IPS-NIHi7 (cell line): ENCODE results near the gene RAP2A.
A peak's percentile ranks its signal among the peaks of the same experiment; 100 is the strongest.

Experiments
- DNase-seq: peaks from one replicate; pipeline ENCODE4 v3.0.0; 2012; ENCODE audit warnings: mixed read lengths; ENCODE audit errors: extremely low spot score

Gene RAP2A

DNA sequence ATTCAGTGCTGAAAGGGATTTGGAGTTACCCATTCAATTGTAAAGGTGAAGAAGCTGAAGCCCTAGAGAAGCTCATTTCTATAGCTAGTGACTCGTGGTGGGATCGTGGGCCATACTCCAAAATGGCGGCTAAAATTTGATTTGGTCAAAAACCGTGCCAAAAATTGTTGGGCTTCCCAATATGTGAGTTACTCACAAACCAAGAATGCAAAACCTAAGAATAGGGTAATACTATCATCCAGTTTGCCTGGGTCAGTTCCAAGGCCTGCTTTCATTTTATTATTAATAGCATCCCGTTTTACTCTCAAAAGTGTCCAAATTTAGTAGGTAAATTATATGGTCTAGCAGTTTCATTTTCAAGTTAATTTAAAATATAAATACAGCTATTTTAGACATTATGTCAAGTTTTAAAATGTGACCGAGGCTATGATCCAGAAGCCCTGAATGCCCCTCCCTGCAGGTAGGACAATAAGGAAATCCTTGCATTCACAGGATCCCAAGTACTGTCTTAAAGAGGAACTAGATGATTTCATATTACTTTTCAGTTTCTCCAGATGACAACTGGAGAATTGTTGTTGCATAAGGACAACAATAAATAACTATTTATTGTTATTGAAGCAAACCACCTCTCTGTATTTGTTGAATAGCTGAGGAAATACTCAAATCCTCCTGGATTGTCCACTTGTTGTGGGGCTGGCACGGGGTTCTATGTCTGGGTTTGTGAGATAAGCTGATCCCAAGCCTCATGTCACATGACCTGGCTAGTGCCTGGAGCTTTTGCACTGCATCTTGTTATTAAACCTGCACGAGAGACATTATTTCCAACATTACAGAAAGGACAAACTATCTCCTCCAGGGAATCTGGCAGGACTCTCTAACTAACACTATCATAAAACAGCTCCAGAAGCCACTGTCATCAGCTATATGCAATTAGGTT is 11.6 kb upstream of the RAP2A start:
- DNase-seq = no peak

DNA sequence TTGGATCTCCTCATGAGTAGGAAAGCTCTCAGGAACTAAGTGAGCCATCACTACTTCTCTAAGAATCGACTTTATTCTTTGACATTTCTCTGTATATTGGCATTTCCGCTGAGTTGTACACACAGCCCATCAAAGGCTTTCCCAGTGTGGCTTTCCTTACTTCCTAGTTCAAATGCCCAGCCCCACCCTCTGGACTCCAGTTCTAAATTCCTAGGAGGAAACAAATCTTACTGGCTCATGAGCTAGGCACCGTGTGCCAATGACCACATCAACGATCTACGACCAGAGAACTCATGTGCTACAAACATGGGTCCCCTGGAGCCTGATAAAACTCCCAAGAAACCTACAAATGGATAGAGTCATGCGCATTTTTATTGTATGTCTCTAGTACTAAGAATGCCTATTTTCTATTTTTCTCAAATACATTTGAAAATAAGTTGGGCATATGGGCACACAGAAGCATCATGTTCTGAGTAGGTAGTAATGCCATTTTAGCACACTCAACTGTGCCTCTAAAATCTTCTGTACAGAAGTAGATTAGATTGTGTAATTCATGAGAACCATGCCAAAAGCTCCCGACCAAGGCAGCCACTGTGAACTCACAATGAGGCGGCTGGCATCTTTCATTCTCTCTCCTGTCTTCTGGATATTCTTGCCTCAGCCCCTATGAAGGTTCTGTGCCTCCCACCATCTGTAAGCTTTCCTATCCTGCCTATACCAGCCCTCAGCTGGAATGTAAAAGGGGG is 10.5 kb upstream of the RAP2A start:
- no peak for DNase-seq

DNA sequence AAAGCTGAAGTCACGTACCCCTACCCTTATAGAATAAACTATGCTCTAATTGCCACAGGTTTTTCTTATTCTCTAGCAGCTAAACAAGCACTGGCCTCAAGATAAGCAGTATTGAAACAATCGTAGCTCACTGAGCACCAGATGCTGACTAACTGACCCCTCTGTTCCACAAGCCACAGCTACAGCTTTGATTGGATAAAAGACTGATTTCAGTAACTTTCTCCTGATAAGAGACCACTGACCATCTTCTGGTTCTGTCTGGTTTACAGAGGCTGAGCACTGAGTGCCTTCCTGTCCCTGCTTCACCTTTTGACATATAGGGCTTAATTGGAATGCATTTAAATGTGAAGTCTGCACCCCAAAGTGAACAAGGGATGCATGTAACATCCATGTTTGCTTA is 8.4 kb upstream of the RAP2A start:
- no peak for DNase-seq

DNA sequence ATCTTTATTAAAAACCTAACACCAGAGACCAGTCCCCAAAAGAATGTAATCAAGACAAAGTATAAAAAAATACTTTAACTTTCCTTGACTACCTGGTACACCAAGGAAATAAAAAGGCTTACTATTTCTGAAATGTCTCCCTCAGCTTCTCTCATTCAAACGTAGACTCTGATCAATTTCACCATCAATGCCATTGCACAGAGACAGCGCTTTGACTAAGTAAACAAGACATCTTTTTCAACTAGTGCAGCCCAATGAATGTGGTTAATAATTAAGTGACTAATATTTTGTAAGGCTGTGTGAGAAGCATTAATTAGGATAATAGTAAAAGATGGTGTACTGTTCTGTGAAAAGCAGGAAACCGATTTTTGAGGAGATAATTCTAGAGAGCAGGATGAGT is 7.3 kb upstream of the RAP2A start:
- no peak for DNase-seq

DNA sequence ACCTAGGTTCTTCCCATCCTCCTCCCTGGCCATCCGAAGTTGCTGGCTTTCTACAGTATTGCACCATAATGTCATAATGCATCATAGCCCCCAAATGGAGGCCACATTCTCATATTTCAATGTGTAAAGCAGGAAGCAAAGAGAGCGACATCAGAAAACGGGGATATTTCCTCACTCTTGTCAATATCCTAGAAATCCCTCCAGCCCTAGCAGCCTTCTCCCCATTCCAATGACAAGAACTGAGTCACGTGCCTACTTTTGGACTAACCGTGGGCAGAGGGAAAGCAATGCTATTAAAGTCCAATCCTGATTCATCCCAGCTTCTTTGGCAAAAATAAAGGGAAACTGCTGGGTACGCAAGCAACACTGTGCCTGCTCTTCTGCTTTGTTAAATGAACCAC is 4.3 kb upstream of the RAP2A start:
- no peak for DNase-seq

DNA sequence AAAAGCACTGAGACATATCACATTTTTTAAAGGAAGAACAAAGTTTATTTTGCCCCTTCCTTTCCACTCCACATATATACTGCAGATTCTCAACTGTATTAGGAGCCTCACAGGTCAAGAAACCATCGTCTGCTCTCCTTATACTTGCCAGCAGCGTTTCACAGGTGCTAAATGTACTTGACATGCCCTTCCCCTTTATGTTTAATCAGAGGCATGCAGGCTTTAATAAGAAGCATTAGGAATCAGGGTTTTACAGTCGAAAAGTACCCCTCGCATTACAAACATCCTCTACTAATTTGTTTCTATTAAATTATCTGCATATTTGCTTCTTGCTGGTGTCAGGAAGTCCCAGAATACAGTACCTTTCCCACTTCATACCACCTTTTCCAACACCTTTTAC is 3.7 kb upstream of the RAP2A start:
- no peak for DNase-seq

DNA sequence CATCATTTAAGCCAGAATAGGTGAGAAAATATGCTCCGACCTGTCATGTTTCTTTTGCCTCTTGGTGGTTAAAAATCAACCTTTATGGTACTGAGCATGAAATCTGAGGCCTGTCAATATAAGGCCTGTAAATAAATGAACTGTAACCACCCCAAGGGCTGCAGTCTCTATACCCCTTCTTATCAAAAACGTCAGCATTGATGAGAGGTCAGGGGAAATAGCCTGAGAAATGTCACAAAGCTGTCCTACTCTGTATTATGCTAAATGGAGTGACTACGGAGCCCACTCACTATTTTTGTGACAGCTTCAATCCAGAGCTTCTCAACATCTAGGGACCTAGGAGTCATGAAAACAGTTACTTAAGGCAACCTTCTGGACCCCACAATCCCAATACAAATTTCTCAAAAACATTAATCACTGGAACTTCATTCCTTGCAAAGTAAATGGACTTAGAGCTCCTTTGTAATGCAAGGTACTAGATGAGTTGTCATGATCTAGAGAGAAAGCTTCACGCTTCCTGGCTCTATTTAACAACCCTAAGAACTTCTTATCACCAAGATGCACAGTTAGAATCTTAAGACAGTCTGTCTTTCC is 2.7 kb upstream of the RAP2A start:
- no peak for DNase-seq

DNA sequence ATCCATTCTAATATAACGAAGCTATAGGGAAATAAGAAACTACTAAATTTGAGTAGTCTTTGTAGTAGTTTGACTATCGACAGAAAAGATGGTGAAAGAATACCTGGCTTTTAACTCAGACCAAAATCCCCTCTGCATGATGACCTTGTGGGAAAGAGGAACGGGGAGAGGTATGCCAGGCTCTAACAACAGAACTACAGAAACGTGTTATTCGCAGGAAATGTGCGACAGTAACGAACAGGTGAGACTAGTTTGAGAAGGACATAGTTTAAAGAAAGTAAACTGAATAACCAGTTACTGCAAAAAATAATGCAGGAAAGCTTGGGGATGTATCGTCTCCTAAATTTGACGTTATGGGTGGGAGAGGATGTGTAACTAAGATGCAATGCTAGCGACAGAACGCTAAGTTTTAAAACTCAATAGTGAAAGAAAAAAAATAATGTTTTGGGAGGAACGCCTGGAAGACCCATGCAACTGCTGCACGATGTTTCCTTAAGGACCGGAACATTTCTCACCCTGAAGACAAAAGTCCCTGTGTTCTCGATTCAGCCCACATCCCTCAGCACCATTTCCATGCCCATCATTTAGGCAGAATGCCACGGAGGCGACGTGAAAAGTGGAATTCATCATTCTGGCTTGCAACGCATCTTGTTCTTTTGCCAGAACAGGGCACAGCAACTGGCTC is 1.6 kb upstream of the RAP2A start:
- no peak for DNase-seq

DNA sequence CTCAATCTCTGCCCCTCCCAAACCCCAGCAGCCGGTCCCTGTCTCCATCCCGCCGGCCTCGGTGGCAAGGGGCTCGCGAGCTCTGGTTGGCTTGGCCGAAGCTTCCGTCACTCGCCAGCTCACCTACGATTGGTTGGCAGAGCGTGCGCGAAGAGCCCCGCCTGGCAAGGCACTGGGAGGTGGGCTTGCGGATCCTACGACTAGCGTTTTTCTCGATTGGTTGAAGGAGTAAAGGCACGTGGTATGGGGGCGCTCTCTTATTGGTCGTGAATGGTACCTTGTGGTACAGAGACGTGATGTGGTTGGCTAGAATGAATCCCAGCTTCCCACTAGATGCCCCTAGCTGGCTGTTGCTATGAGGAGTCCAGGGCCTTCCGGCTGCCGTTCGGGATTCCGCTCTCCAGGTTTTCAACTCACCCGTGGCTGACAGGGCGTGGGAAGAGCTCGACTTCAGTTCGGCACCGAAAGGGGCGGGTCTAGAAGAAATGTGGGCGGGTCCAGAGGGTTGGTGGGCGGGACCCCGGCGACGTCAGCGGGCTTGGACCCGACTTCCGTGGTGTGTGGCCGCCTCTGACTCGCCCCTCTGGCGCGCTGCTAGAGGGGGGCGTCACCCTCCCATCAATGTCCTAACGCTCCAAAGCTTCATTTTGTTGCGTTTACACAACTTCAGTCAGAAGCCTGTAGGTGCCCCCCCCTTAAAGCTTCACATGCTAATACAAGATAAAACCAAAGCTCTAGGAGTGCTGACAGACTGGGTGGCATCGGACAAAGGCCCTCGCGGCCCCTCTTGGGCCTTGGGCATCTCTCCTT is 847 bp upstream of the RAP2A start:
- DNase-seq = peak; percentile 92

DNA sequence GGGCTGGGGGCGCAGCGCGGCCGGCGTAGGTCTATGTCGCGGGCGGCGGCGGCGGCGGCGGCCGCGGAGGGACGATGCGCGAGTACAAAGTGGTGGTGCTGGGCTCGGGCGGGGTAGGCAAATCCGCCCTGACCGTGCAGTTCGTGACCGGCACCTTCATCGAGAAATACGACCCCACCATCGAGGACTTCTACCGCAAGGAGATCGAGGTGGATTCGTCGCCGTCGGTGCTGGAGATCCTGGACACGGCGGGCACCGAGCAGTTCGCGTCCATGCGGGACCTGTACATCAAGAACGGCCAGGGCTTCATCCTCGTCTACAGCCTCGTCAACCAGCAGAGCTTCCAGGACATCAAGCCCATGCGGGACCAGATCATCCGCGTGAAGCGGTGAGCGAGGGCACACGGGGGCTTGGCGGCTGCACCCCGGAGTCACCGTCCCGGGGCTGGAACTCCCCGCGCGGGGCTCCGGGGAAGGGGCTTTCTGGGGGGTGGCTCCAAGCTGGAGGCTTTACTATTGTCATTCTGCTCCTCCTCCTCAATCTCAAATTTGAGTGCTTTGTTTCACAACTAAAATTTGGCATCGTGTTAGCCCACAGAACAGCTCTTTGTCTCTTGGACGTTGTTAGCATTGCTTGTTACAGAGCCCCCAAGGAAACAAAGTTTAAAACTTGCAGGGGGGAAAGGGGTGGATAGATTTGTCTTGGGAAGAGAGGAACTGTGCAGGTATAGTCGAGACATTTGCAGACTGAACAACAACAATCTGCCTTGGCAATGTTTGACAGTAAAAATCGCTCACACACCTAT is 630 bp downstream of the RAP2A start:
- no peak for DNase-seq

DNA sequence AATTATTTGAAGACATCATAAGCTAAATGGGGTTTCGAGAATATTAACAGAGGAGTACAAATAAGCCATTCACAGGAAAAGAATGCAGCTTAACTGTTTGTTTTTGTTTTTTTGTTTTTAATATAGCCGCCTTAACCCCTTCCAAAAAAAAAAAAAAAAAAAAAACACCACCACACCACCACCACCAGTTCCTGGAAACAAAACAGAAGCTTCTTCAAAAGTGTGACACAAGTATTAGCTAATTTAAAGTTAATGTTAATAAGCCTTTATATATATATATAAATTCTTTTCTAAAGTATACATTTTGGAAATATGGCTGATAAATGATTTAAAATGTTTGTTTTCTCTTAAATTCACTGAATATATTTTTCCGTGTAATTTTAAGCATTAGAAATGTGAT is 1.4 kb downstream of the RAP2A start:
- no peak for DNase-seq

DNA sequence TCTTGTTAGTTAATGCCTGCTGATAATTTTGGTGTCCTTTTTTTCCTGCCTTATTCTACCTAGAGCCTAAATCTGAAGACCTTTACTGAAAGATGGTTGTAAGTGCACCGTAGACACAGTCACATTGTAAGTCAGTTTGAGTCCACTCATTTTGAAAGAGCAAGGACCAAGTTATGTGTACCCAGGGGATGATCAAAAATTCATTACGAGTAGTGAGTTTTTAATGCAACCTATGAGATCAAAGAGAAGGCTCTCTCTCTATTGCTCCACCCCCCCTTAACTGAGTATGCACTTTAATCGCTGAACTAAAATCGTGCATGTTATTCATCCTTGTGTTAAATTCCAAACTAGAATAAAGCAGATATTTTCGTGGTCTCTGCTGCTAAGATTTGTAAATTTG is 1.8 kb downstream of the RAP2A start:
- DNase-seq = no peak

DNA sequence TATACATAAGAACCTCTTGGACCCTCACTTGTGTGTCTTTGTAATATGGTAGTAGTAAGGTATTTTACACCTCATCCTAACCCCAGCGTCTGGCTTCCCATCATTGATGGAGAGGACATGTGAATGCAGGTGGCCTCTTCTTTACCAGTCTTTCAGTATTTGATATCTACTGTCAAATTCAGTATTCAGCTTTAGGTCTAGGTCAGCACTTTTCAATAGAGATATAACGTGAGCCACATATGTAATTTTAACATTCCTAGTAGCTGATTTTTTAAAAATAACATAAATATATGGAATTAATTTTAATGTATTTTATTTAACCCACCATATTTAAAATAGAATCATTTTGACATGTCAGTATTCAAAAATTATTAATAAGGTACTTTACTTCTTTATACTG is 2.9 kb downstream of the RAP2A start:
- no peak for DNase-seq

DNA sequence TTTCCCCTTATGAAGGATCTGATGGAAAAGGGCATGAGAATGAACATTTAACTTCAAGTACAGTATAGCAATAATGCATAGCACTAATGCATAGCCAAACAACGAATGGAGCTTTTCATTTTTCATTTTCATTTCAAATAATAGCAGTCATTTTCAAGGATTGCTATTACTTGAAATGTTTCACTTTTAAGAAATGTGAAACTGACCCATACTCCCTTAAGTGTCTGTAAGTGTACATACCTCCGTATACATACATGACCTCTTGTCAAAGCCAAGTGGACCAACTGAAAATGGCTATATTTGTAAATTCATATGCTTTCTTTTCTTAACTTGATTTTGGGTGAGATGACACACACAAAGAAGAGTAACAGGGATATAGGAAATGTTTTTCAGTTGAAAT is 3.8 kb downstream of the RAP2A start:
- no peak for DNase-seq

DNA sequence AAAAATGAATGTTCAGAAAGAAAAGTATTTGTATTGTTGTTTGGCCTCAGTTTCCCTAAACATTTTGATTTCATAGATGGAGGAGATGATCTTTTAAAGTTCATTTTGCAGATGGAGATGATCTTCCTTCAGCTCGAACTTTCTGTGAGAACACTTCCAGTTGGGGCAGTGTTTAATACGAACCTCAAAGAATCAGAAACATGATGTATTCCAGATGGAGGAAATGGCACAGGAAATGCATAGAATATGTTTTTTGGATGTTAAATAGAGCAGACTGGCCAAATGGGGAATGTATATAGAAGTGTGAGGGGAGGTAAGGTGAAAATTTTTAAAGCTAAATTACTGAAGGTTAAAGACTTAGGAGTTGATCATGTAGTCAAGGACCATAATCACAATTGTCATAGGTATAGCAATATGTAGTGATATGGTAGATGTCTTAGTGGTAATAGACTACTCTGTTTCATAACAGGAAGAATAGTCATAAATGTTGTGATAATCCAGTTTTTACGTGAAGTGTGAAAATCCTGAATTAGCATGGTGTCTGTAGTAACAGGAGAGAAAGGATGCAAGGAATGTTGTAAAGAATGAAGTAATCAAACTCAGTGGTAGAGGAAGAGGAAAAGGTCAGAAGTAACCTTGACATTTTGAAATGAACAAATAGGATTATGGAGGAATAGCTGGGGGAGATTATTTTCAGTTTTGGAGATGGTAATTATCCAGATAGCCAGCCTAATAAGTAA is 5.1 kb downstream of the RAP2A start:
- no peak for DNase-seq

DNA sequence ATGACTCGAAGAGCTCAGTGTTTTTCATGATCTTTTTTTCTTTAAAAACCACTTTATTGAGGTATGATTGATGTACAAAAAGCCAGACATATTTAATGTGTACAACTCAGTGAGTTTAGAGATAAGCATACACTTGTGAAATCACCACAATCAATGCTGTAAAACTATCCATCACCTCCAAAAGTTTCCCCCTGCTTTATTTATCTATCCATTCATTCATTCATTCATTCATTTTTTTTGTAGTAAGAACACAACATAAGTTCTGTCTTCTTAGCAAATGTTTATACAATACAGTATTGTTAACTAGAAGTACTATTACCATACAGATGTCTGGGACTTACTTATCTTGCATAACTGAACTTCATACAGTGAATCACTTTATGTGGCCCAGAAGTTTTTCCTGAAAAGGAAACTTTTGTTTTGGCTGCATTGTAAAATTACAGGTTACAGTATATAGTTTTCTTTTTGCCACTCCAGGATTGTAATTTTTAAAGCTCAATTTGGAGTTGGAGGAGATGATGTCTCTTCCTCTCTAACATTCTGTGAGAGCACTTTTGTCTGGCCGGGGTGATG is 6.7 kb downstream of the RAP2A start:
- DNase-seq = no peak

DNA sequence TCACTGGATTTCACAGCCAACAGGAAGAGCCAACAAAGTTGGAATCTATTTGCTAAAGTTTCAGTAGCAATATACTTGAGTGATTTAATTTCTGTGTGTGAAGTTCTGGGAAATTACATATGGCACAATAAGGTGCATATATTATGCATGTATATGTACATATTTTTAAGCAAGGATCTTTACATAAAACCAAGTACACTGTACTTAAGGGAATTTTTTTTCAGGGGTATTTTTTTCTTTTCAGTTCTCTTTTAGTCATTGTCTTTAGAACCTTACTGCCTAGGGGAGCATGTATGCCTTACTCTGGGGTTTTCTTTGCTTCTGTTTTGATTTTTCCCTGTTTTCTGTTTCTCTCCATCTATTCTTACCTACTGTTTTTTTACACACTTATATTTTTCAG is 7.4 kb downstream of the RAP2A start:
- DNase-seq = no peak

DNA sequence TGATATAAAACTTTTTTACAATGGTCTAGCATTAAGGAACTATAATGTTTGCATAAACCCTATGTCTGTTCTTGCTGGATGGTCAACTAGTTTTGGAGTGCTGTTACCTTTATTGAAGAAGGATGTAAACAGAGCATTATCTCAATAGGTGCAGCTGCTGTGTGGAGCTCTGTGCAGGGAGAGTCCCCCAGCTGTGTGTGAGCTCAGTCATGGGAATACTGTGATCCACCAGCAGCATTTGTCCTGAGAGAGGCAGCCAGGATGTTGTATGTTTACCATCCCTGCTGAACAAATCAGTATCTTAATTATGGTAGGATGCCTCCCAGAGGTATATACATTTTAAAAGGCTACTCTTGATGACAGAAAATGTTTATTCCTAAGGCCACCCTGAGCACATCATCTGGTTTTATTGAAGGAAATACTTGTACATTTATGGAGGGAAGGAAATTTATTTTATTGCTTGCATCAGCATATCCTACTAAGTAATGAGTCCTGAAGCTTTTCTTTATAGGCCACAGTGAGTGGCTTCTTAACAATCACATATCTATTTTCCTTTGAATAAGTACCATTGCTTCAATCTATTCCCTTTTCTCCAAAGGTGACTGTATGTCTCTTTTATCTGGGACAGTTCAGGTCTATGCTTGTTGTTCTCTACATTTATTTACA is 11.7 kb downstream of the RAP2A start:
- DNase-seq = no peak

DNA sequence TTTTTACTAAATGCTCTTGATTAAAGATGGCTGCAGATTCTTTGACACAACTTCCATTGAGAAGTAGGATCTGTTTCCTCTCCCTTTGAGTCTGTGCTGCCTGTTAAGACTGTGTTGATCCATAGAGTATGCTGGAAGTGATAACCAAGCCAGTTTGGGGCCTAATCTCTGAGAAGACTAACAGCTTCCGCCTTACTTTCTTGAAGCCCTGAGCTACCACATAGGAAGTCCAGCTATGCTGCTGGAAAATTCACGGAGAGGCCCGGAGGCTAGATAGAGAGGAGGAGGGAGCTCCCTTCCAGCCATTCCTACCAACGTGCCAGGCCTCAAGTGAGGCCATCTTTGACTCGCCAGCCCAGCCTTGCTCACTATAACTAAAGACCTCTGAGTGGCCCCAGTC is 12.5 kb downstream of the RAP2A start:
- no peak for DNase-seq
